DMS 273 treated with DMSO at 0.1 percent for 48 hours (cell line): ENCODE results near the gene ABCF2.
A peak's percentile ranks its signal among the peaks of the same experiment; 100 is the strongest.

Experiments used
- DNase-seq: peaks from one replicate; lab custom pipeline; 2025; lab: John Stamatoyannopoulos, UW

The ABCF2 gene

GRCh38 chr7:151252961-151253711 lies 26.1 kb upstream of the ABCF2 start:
- no peak for DNase-seq

DNA sequence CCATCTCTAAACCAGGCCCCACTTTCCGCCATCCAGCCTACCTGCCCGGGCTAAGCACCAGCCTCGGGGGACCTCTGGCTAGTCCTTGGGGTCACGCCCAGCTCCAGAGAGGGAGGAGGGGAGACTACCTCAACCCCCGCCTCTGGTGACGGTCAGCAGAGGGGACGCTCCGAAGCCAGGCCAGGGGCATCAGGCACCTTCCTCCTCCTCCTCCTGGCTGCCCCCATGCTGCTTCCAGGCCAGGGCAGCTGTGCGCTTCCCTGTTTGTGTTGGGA lies 25.5 kb upstream of the ABCF2 start:
- no peak for DNase-seq

GRCh38 chr7:151251689-151252560 lies 24.9 kb upstream of the ABCF2 start:
- peak; percentile 34 for DNase-seq

DNA sequence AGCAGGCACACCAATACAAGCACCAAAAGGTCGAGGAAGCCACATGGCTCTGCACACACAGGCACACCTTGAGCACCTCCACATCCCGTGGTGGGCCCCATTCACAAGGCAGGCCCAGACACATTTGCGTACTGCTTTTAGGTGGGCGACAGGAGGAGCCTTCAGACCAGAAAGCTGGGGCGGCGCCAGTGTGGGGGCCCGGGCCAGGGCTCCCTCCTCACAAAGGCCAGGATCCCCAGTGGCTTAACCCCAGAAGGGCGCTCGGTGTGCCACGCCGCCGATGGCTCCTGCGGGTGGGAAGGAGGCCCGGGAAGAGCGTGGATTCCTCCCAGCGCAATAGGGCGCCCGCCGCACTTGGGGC lies 24.3 kb upstream of the ABCF2 start:
- no peak for DNase-seq

GRCh38 chr7:151250181-151251132 lies 23.5 kb upstream of the ABCF2 start:
- no peak for DNase-seq

- DNase-seq: no peak
Measured at GRCh38 chr7:151249732-151250072, 22.7 kb upstream of the ABCF2 start.

GRCh38 chr7:151249034-151249731 lies 22.2 kb upstream of the ABCF2 start:
- DNase-seq: no peak

DNA sequence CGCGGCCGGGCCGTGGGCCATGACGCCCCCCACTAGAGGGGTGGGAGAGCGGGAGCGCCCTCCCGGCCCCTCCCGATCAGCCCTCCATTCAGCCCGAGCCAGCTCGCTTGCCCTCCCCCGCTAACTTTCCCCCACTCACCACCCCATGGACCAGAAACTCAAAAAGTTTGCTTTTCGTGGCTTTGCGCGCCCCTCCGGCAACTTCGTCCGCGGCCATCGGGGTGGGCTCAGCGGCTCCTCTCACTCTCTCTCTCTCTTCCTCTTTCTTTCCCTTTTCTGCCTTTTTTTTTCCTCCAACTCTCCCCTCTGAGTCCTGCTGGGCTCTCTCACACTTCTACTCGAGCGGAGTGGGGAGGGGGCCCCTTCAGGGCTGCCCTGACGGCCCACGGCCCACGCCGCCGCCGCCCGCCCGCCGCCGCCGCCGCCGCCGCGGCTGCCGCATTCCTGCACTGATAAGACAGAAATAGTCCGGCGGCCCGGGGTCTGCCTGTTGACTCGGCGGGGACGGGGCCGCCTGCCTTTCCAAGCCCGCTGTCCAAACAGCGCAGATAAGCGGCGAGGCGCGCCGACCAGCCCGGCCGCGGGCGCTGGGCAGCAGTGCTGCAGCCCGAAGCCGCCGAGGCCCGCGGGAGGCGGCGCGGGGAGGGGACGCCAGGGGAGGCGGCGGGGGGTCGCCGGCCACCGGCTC lies 21.5 kb upstream of the ABCF2 start, which contains the start of gene SMARCD3:
TSS of gene SMARCD3 (minus strand) at position 349 of the 688 bp plus-strand sequence. CDS start at position 217, 132 bp downstream.
- DNase-seq: no peak

DNA sequence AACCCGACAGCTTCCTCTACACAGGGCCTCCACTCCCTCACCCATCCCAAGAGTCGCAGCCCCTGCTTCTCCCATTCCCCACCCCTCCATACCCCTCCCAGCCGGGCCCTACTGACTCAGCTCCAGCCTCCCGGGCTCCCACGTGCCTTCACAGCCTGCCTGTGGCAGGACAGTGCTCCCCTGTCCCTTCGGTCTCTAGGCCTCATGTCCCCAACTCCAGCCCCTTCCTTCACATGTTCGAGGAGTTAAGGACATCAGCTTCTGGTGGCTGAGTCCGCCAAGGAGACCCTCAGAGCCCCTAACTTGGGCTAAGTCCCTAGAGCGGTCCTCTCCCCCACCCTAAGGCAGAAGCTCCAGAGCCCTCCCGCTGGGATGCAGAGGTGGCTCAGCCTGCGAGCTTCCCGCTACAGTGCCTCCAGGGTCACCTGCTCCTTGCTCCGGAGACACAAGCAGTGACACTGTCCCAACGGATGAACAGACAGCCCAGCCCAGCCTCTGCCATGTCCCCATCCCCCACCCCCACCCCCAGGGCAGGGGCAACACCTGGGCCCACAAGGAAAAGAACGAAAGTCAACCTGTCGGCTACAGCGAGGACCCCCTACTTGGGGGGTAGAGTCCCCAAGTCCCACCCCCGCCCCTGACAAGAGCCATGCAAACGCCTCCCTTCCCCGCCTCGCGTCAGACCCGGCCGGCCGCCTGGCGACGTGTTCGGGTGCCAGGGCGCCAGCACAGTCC lies 20.8 kb upstream of the ABCF2 start:
- DNase-seq: no peak

DNA sequence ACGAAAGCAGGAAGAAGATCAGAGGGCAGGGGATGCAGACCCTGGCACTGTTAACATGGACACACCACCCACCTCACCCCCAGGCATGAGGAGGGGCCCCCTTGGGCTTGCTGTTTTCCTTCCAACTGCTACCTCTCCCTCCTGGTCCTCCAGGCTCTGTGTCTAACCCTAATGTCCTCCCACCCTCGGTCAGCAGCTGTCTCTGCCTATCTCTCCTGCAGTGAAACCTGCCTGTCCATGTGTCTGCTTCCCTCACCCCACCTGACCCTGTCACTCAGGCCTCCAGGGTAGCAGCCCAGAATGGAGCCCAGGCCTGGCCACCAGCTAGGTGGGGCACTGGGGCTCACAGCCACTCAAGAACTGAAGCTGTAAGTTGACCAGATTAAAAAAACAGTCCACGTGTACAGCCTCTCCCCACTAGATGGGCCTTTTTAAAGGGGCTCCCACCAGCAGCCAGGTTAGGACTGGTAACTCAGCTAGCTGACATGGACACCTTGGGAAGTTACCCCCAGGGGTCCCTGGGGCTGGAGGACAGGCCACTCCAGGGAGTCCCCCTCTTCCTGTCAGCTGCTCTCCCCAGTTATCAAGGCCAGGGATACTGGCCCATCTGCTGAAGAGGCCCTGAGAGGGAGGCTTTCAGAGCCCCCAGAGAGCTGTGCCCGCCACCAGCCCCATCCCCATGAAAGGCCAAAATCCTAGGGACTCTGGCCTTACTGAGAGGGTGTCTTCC lies 20.0 kb upstream of the ABCF2 start:
- DNase-seq: no peak

GRCh38 chr7:151246102-151246850 lies 19.3 kb upstream of the ABCF2 start:
- DNase-seq: no peak

DNA sequence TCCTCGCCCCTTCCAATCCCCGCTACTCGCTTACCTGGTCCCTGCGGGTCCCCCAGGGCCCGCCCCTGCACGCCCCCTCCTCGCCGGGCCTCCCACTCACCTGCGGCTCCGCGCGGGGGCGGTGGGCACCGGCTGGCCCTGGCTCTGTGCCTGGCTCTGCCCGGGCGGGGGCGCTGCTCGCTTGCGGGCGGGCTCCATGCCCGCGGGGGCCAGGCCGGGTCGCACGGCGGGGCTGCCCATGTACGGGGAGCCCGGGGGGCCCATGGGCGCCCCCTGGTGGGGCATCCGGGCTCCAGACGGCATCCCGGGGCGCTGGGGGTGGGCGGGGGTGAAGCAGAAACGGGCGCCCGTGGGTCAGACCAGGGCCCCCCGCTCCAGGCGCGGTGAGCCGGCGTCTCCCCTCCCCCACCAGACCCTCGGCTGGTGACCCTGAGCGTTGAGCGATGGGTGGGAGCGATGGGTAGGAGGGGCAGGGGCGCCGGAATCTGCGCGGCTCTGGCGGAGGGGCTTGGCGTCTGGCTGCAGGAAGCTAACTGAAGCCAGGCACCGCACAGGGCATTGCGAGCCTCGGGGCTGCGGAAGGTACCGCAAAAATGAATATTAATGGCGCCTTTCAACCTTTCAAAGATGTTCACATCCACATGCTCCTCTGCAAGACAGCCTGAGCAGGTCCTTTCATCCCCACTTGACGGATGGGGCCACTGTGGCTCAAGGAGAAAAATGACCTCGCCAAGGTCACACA lies 18.5 kb upstream of the ABCF2 start:
- DNase-seq: no peak

DNA sequence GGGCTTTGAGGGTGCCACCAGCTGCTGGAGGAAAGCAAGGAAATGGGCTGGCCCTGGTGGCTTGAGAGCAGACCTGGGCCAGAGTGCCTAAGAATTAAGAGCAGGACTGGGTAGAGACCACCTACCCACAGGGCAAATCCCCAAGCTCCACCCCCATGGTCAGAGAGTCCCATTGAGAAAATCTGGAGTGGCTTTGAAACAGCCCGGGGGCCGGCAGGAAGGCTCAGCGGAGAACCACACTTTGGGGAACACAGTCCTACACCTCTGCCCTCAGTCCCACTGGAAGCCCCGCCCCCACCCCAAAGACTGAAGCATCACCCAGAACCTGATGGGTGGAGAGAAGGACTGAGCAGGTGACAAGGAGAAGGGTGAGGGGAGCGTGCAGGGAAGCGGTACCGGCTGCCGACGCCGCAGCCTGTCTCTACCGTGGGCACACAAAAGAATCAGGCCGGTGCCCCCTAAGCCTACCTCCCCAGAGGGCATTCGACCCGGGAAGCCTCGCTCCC lies 17.9 kb upstream of the ABCF2 start:
- no peak for DNase-seq

- DNase-seq: peak; percentile 20
Measured at GRCh38 chr7:151244196-151244840, 17.3 kb upstream of the ABCF2 start.

DNA sequence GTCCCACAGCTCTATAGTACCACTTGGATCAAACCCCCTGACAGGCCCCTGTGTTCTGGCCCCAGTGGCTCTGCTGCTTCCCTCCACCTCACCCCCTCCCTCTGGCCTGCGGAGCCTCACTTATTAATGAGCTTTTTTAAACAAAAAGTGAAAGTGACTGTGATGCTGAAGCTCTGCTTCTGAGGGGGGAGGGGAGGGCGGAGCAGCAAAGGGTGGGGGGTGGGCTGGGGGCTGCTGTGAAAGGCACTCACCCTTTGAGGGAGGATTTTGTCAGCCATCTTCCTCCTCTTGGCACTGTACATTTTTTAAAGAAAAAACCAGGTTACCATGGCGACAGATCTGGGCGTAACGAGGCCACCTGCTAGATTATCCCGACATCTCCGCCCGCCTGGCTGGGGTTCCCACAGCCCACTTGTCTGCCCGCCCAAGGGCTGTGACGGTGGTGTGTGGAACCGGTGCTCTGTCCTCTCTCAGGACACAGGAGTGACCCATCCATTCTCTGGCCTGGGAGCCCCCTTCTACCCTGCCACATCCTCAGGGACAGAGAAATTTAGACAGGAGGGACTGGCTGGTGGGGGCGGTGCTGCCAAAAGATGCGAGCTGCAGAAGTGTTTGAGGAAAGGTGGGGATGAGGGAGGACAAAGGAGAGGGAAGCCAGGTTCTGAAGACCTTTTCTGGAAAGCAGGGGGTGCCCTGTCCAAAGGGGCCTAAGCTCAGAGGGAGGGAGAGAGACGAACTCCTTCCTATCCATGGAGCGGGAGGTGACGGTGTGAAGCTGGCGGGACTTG lies 16.6 kb upstream of the ABCF2 start:
- DNase-seq: no peak

DNA sequence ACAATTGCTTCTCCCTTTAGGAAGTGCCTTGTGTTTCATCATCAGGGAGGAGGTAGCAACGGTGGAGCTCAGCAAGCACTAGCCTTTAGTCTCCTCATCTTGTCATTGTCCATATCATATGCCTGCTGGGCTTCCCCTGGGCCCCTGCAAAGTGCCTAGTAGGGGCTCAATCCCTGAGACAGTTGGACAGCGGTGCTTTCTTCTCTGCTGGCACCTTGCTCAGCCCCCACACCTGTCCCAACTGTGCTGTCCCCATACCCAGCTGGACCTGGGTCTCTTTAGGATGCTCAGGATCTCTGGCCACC lies 16.0 kb upstream of the ABCF2 start:
- no peak for DNase-seq
